Mesenteric fat pad (tissue), 1 donor: Measurements from ENCODE around the gene AGAP1. TPM values are rescaled to one million over a fixed set of nuclear protein-coding genes. Genes with fewer than 3 reads are reported as not detected.

ENCODE experiments used
- DNase-seq: peaks from one replicate; pipeline ENCODE4 v3.0.0-alpha.2; 2020; ENCODE audit warnings: low spot score
- total RNA-seq: library from RNA; stranded (reverse); fragmentation: NEBNext Ultra II Directional; extraction: Animal tissue kit (Norgen Biotek cat#: 25700); gene quantifications from one replicate; pipeline ENCODE4 v1.2.1, GENCODE V29; 2021
- donor health status: DM: yes; HTN: yes; CAD: no.

AGAP1 gene
- total RNA-seq, 1 donor from 2014 or later, result 26.5 TPM

GRCh38 chr2:235900631-235901030 is 406.8 kb downstream of the AGAP1 start:
- DNase-seq, result no peak

- DNase-seq, result no peak
Observed at GRCh38 chr2:235901243-235901642, 407.4 kb downstream of the AGAP1 start.

- DNase-seq, result no peak
Observed at GRCh38 chr2:235903782-235904584, 410.1 kb downstream of the AGAP1 start.

GRCh38 chr2:235904585-235904931 is 410.7 kb downstream of the AGAP1 start:
- DNase-seq, result no peak

- DNase-seq, result no peak
Observed at GRCh38 chr2:235908826-235909225, 415.0 kb downstream of the AGAP1 start.

- DNase-seq, result no peak
Observed at GRCh38 chr2:235909358-235909757, 415.5 kb downstream of the AGAP1 start.

GRCh38 chr2:235910067-235910466 is 416.2 kb downstream of the AGAP1 start:
- DNase-seq, result no peak

GRCh38 chr2:235911125-235911524 is 417.3 kb downstream of the AGAP1 start:
- no peak for DNase-seq

GRCh38 chr2:235911633-235912233 is 417.9 kb downstream of the AGAP1 start:
- DNase-seq, result peak; percentile 85

- peak; percentile 22 for DNase-seq
Observed at GRCh38 chr2:235914756-235915155, 420.9 kb downstream of the AGAP1 start.

- no peak for DNase-seq
Observed at GRCh38 chr2:235917506-235917905, 423.7 kb downstream of the AGAP1 start.

- DNase-seq, result peak; percentile 47
Observed at GRCh38 chr2:235918876-235919275, 425.0 kb downstream of the AGAP1 start.

GRCh38 chr2:235920216-235920865 is 426.5 kb downstream of the AGAP1 start:
- DNase-seq, result peak; percentile 41

GRCh38 chr2:235921508-235922191 is 427.8 kb downstream of the AGAP1 start:
- DNase-seq, result peak; percentile 73

GRCh38 chr2:235922839-235923238 is 429.0 kb downstream of the AGAP1 start:
- DNase-seq, result no peak

GRCh38 chr2:235923859-235924674 is 430.2 kb downstream of the AGAP1 start:
- no peak for DNase-seq

- DNase-seq, result peak; percentile 28
Observed at GRCh38 chr2:235924675-235925063, 430.8 kb downstream of the AGAP1 start.

GRCh38 chr2:235925250-235925919 is 431.5 kb downstream of the AGAP1 start:
- peak; percentile 18 for DNase-seq

GRCh38 chr2:235926229-235926628 is 432.4 kb downstream of the AGAP1 start:
- no peak for DNase-seq

- no peak for DNase-seq
Observed at GRCh38 chr2:235928751-235929370, 435.0 kb downstream of the AGAP1 start.
